Measurements from ENCODE around the gene IL12RB1. TPM values are rescaled to one million over a fixed set of nuclear protein-coding genes. Genes with fewer than 3 reads are reported as not detected.

Gene IL12RB1
- total RNA-seq, 1 donor from 2014 or later, result 1.5 TPM

- H3K27ac ChIP-seq, result no peak overlapping the region
- no peaks in the 10 kb centered on the region for H3K27me3 ChIP-seq
- TF ChIP-seq CTCF (IDR thresholded peaks at IDR 0.05), result no peak
- H3K4me1 ChIP-seq, result peaks cover 3 to 7% of the 10 kb centered on the region in 2 donors
- no peaks in the 10 kb centered on the region for H3K36me3 ChIP-seq
- H3K9me3 ChIP-seq, result no peaks in the 10 kb centered on the region
- intact Hi-C loops (cut with DNase I), result no loop called here
- DNase-seq (ENCODE audit: low spot score in 2 of 2), result no peak
- H3K4me3 ChIP-seq, result no peak overlapping the region
These were observed 854 bp downstream of the IL12RB1 start for GRCh38 chr19:18085702-18086457.

- DNase-seq (ENCODE audit: low spot score in 2 of 2), result no peak
- Histone ChIP-seq H3K4me3 (no peak overlapping the region), H3K27ac (no peak overlapping the region), H3K36me3 (no peaks in the 10 kb centered on the region), H3K27me3 (no peaks in the 10 kb centered on the region), H3K9me3 (no peaks in the 10 kb centered on the region), H3K4me1 (no peaks in the 10 kb centered on the region)
- intact Hi-C loops (cut with DNase I), result no loop called here
- TF ChIP-seq CTCF (IDR thresholded peaks at IDR 0.05), result no peak
These were observed 2.6 kb downstream of the IL12RB1 start for GRCh38 chr19:18083929-18084684.

GRCh38 chr19:18074192-18074591, 12.5 kb downstream of the IL12RB1 start:
- H3K9me3 ChIP-seq, result no peaks in the 10 kb centered on the region
- intact Hi-C loops (cut with DNase I), result no loop called here
- no peak for TF ChIP-seq CTCF (IDR thresholded peaks at IDR 0.05)

GRCh38 chr19:18073197-18073596, 13.5 kb downstream of the IL12RB1 start:
- Histone ChIP-seq H3K4me1 (no peaks in the 10 kb centered on the region), H3K36me3 (no peaks in the 10 kb centered on the region), H3K27me3 (no peaks in the 10 kb centered on the region), H3K27ac (no peak overlapping the region), H3K9me3 (no peaks in the 10 kb centered on the region), H3K4me3 (no peak overlapping the region)
- no peak for DNase-seq (ENCODE audit: low spot score in 2 of 2)
- no peak for TF ChIP-seq CTCF (IDR thresholded peaks at IDR 0.05)
- intact Hi-C loops (cut with DNase I), result no loop called here

More at GRCh38 chr19:18074192-18074591, 12.5 kb downstream of the IL12RB1 start:
- DNase-seq (ENCODE audit: low spot score in 2 of 2), result no peak
- Histone ChIP-seq H3K4me3 (no peak overlapping the region), H3K27ac (no peak overlapping the region), H3K27me3 (no peaks in the 10 kb centered on the region), H3K4me1 (no peaks in the 10 kb centered on the region), H3K36me3 (no peaks in the 10 kb centered on the region)

- intact Hi-C loops (cut with DNase I), result no loop called here
- no peaks in the 10 kb centered on the region for H3K27me3 ChIP-seq
- no peak for DNase-seq (ENCODE audit: low spot score in 2 of 2)
- no peaks in the 10 kb centered on the region for H3K36me3 ChIP-seq
- no peaks in the 10 kb centered on the region for H3K4me1 ChIP-seq
- H3K9me3 ChIP-seq, result no peaks in the 10 kb centered on the region
- no peak overlapping the region for H3K4me3 ChIP-seq
- no peak overlapping the region for H3K27ac ChIP-seq
- no peak for TF ChIP-seq CTCF (IDR thresholded peaks at IDR 0.05)
These were observed 14.4 kb downstream of the IL12RB1 start for GRCh38 chr19:18072335-18072734.
